SK-N-SH (cell line): ENCODE data around the gene AKR1C2.
"Not testable (repeated sequence)": the region's sequence is repeated elsewhere in the genome, so short reads cannot be mapped to it uniquely, and the experiment has no call there.

Source experiments
- ELF1 ChIP-seq: IDR thresholded peaks from 2 replicates; pipeline ENCODE4 v1.4.0; 2012
- POLR2AphosphoS5 ChIP-seq: IDR thresholded peaks from 2 replicates; pipeline ENCODE4 v1.6.1; 2012; ENCODE audit warnings: low read depth, low read length
- TF ChIP-seq, protein P1 (sequence below): fragments of 200-600 bp; sonication (generic); IDR thresholded peaks from 2 replicates; pipeline ENCODE4 v1.6.1; 2017; ENCODE audit warnings: antibody characterized with exemption, mild to moderate bottlenecking, moderate library complexity

DNA sequence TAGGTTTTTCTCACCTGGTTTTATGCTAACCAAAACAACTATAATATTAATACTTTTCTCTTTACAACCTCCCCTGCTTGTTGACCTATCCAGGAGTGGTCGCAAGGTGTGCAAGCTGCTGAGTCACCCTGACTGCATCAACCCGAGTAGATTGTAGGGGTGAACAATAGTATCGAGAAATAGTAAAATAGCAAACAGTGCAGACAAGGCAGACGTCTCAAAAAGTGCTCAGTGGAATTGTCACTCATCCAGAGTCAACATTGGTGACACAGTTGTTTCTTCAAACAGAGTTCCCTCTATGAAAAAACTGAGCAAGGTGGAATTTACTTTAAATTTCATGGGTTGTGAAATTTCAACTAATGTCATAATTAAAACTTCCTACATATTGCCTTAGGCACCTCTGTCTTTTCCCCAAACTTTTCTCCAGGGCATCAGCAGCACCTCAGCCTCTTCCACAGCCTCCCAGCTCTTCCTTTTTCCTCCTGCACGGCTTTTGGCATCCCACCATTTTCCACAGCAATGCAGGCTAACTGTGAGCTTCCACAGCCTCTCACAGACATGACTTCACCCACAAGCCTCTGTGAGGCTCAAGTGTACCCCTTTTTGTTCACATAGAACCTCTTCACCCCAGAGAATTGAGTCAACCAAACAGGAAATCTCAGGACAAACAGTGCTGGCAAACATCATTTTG, 46.6 kb downstream of the AKR1C2 start:
- TF ChIP-seq POLR2AphosphoS5, ELF1: not testable (repeated sequence)
- TF ChIP-seq, protein P1, sequence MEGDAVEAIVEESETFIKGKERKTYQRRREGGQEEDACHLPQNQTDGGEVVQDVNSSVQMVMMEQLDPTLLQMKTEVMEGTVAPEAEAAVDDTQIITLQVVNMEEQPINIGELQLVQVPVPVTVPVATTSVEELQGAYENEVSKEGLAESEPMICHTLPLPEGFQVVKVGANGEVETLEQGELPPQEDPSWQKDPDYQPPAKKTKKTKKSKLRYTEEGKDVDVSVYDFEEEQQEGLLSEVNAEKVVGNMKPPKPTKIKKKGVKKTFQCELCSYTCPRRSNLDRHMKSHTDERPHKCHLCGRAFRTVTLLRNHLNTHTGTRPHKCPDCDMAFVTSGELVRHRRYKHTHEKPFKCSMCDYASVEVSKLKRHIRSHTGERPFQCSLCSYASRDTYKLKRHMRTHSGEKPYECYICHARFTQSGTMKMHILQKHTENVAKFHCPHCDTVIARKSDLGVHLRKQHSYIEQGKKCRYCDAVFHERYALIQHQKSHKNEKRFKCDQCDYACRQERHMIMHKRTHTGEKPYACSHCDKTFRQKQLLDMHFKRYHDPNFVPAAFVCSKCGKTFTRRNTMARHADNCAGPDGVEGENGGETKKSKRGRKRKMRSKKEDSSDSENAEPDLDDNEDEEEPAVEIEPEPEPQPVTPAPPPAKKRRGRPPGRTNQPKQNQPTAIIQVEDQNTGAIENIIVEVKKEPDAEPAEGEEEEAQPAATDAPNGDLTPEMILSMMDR = not testable (repeated sequence)
